CD4-positive, alpha-beta memory T cell (primary cell): Measurements from ENCODE around the gene EEFSEC. TPM values are rescaled to one million over a fixed set of nuclear protein-coding genes. Genes with fewer than 3 reads are reported as not detected.

Experiments
- CTCF ChIA-PET: fragments of 350-600 bp; sonication (Branson Sonifier 250); formaldehyde crosslinking; loops from one replicate; lab custom pipeline; 2021; ENCODE audit warnings: inconsistent platforms; ENCODE audit not compliant: partially characterized antibody; lab: Charles Lee
- POLR2A ChIA-PET: fragments of 350-600 bp; sonication (Branson Sonifier 250); formaldehyde crosslinking; loops from one replicate; lab custom pipeline; 2021; ENCODE audit not compliant: partially characterized antibody; lab: Charles Lee
- DNase-seq, 5 donors: peaks; one replicate each; pipeline versions ENCODE4 v3.0.0 to v3.0.0-alpha.2; 2020 to 2022; ENCODE audit warnings: mixed read lengths in 1 of 5
- H3K27ac ChIP-seq: one replicate; pipeline ENCODE4 v1.7.0; 2013; ENCODE audit warnings: low read depth, low read length
- H3K27me3 ChIP-seq: 2 replicates; pipeline ENCODE4 v1.7.0; 2013; ENCODE audit warnings: mild to moderate bottlenecking, low read length, moderate library complexity; ENCODE audit not compliant: insufficient read depth
- H3K36me3 ChIP-seq: 2 replicates; pipeline ENCODE4 v1.7.0; 2013; ENCODE audit warnings: mild to moderate bottlenecking, low read length, moderate library complexity; ENCODE audit not compliant: insufficient read depth
- H3K4me1 ChIP-seq: 2 replicates; pipeline ENCODE4 v1.7.0; 2013; ENCODE audit warnings: mild to moderate bottlenecking, low read length, moderate library complexity; ENCODE audit not compliant: insufficient read depth
- H3K4me3 ChIP-seq, 2 donors: one replicate each; pipeline ENCODE4 v1.7.0; 2013; ENCODE audit warnings: low read length in 2 of 2, mild to moderate bottlenecking in 1 of 2
- H3K9me3 ChIP-seq, 2 donors: one replicate each; pipeline ENCODE4 v1.7.0; 2013; ENCODE audit warnings: low read length in 2 of 2, control low read depth in 1 of 2; ENCODE audit not compliant: control insufficient read depth in 1 of 2
- H3K27ac Mint-ChIP-seq, 7 donors: one replicate each; pipeline ENCODE4 v1.8.0; 2020 to 2021; ENCODE audit warnings: mixed read lengths in 7 of 7, mild to moderate bottlenecking in 6 of 7, inconsistent platforms in 3 of 7, moderate library complexity in 3 of 7
- H3K27me3 Mint-ChIP-seq, 2 donors: one replicate each; pipeline ENCODE4 v1.8.0; 2020 to 2021; ENCODE audit warnings: mixed read lengths in 2 of 2
- H3K36me3 Mint-ChIP-seq, 2 donors: one replicate each; pipeline ENCODE4 v1.8.0; 2020 to 2021; ENCODE audit warnings: mixed read lengths in 2 of 2, inconsistent platforms in 1 of 2, mild to moderate bottlenecking in 1 of 2
- H3K4me1 Mint-ChIP-seq, 4 donors: one replicate each; pipeline ENCODE4 v1.8.0; 2020 to 2021; ENCODE audit warnings: mixed read lengths in 4 of 4, mild to moderate bottlenecking in 1 of 4
- H3K4me3 Mint-ChIP-seq, 8 donors: one replicate each; pipeline ENCODE4 v1.8.0; 2020 to 2021; ENCODE audit warnings: mixed read lengths in 8 of 8, mild to moderate bottlenecking in 7 of 8, moderate library complexity in 6 of 8, inconsistent platforms in 3 of 8
- H3K9me3 Mint-ChIP-seq, 8 donors: one replicate each; pipeline ENCODE4 v1.8.0; 2020 to 2021; ENCODE audit warnings: mixed read lengths in 8 of 8, mild to moderate bottlenecking in 5 of 8, inconsistent platforms in 3 of 8, moderate library complexity in 1 of 8
- intact Hi-C: fragments of 100-400 bp; cut with micrococcal nuclease; formaldehyde crosslinking; loops from one replicate; pipeline ENCODE4 v1.15.1; 2023
- polyA plus RNA-seq, 2 donors: library from polyadenylated mRNA; unstranded; fragments of 300-500 nt; fragmentation: Illumina TruSeq; gene quantifications; one replicate each; pipeline ENCODE4 v1.2.3, GENCODE V29; 2021
- total RNA-seq, 2 experiments: library from RNA; stranded (reverse); gene quantifications; one replicate each; pipeline ENCODE4 v1.2.3, GENCODE V29; 2021

The EEFSEC gene
- total and polyA plus RNA-seq, 4 experiments from 2014 or later, result 14.0 to 24.9 (median 17.1) TPM

- H3K4me3 Mint-ChIP-seq, result no peak overlapping the region
- DNase-seq, result no peak
Observed at GRCh38 chr3:128392021-128392420, 238.7 kb downstream of the EEFSEC start.

GRCh38 chr3:128392818-128393544 lies 239.7 kb downstream of the EEFSEC start:
- Histone ChIP-seq H3K4me1 (no peaks in the 10 kb centered on the region), H3K27ac (no peak overlapping the region), H3K27me3 (no peaks in the 10 kb centered on the region), H3K36me3 (no peaks in the 10 kb centered on the region), H3K4me3 (no peak overlapping the region), H3K9me3 (no peaks in the 10 kb centered on the region)
- Mint-ChIP-seq H3K4me1 (peaks cover 0 to 3% (median 1%) of the 10 kb centered on the region in 4 donors), H3K27me3 (no peaks in the 10 kb centered on the region), H3K36me3 (peaks cover 0 to 5% of the 10 kb centered on the region in 2 donors), H3K9me3 (no peaks in the 10 kb centered on the region), H3K4me3 (no peak overlapping the region), H3K27ac (no peak overlapping the region)
- intact Hi-C loops, result no loop called here
- ChIA-PET POLR2A (no interaction called here), CTCF (no interaction called here)
- no peak for DNase-seq

More at GRCh38 chr3:128392021-128392420, 238.7 kb downstream of the EEFSEC start:
- ChIA-PET CTCF (no interaction called here), POLR2A (no interaction called here)
- Mint-ChIP-seq H3K4me1 (peaks cover 0 to 3% (median 1%) of the 10 kb centered on the region in 4 donors), H3K9me3 (no peaks in the 10 kb centered on the region), H3K36me3 (peaks cover 2 to 5% of the 10 kb centered on the region in 2 donors), H3K27ac (no peak overlapping the region), H3K27me3 (no peaks in the 10 kb centered on the region)
- Histone ChIP-seq H3K27me3 (no peaks in the 10 kb centered on the region), H3K27ac (no peak overlapping the region), H3K4me3 (no peak overlapping the region), H3K9me3 (no peaks in the 10 kb centered on the region), H3K4me1 (no peaks in the 10 kb centered on the region), H3K36me3 (no peaks in the 10 kb centered on the region)
- intact Hi-C loops, result no loop called here

GRCh38 chr3:128394033-128394432 lies 240.8 kb downstream of the EEFSEC start:
- DNase-seq, result no peak
- Histone ChIP-seq H3K4me3 (no peak overlapping the region), H3K27ac (no peak overlapping the region), H3K27me3 (no peaks in the 10 kb centered on the region), H3K36me3 (no peaks in the 10 kb centered on the region), H3K4me1 (no peaks in the 10 kb centered on the region), H3K9me3 (no peaks in the 10 kb centered on the region)
- intact Hi-C loops, result no loop called here
- CTCF ChIA-PET, result no interaction called here
- POLR2A ChIA-PET, result no interaction called here
- Mint-ChIP-seq H3K4me3 (no peak overlapping the region), H3K36me3 (peaks cover 0 to 5% of the 10 kb centered on the region in 2 donors), H3K9me3 (no peaks in the 10 kb centered on the region), H3K27me3 (no peaks in the 10 kb centered on the region), H3K27ac (no peak overlapping the region), H3K4me1 (peaks cover 0 to 3% (median 1%) of the 10 kb centered on the region in 4 donors)

- H3K9me3 ChIP-seq, result no peaks in the 10 kb centered on the region
- POLR2A ChIA-PET, result no interaction called here
- H3K9me3 Mint-ChIP-seq, result no peaks in the 10 kb centered on the region
- no peak overlapping the region for H3K4me3 Mint-ChIP-seq
- no peaks in the 10 kb centered on the region for H3K27me3 ChIP-seq
- peak overlapping the region in 1 of 7 donors; percentile 17 for H3K27ac Mint-ChIP-seq
- CTCF ChIA-PET, result interaction anchor here (1.3 kb wide), 1 partner anchor 31 kb away, joined by 3 read pairs; no protein-coding TSS in a partner anchor
- no peaks in the 10 kb centered on the region for H3K36me3 ChIP-seq
- no peak for DNase-seq
- H3K4me1 Mint-ChIP-seq, result peaks cover 0 to 2% (median 1%) of the 10 kb centered on the region in 4 donors
- no peaks in the 10 kb centered on the region for H3K4me1 ChIP-seq
- no peak overlapping the region for H3K27ac ChIP-seq
- peaks cover 0 to 5% of the 10 kb centered on the region in 2 donors for H3K36me3 Mint-ChIP-seq
- H3K4me3 ChIP-seq, result no peak overlapping the region
- intact Hi-C loops, result no loop called here
- H3K27me3 Mint-ChIP-seq, result no peaks in the 10 kb centered on the region
Observed at GRCh38 chr3:128395046-128395445, 241.8 kb downstream of the EEFSEC start.

- no peaks in the 10 kb centered on the region for H3K4me1 ChIP-seq
- H3K9me3 Mint-ChIP-seq, result no peaks in the 10 kb centered on the region
- no peaks in the 10 kb centered on the region for H3K36me3 ChIP-seq
- DNase-seq, result no peak
- H3K36me3 Mint-ChIP-seq, result peaks cover 0 to 4% of the 10 kb centered on the region in 2 donors
- H3K4me3 ChIP-seq, result no peak overlapping the region
- H3K27ac ChIP-seq, result no peak overlapping the region
- H3K9me3 ChIP-seq, result no peaks in the 10 kb centered on the region
- intact Hi-C loops, result no loop called here
- no peaks in the 10 kb centered on the region for H3K27me3 ChIP-seq
- peak overlapping the region in 1 of 7 donors; percentile 43 for H3K27ac Mint-ChIP-seq
- no peaks in the 10 kb centered on the region for H3K27me3 Mint-ChIP-seq
- ChIA-PET CTCF (interaction anchor here (1.3 kb wide), 1 partner anchor 30 kb away, joined by 3 read pairs; no protein-coding TSS in a partner anchor), POLR2A (no interaction called here)
- H3K4me3 Mint-ChIP-seq, result no peak overlapping the region
- H3K4me1 Mint-ChIP-seq, result peaks cover 0 to 1% (median 0%) of the 10 kb centered on the region in 4 donors
Observed at GRCh38 chr3:128395500-128396162, 242.3 kb downstream of the EEFSEC start.

- DNase-seq, result no peak
- CTCF ChIA-PET, result no interaction called here
- Histone ChIP-seq H3K4me3 (no peak overlapping the region), H3K27me3 (no peaks in the 10 kb centered on the region), H3K27ac (no peak overlapping the region), H3K36me3 (no peaks in the 10 kb centered on the region), H3K9me3 (no peaks in the 10 kb centered on the region), H3K4me1 (no peaks in the 10 kb centered on the region)
- POLR2A ChIA-PET, result no interaction called here
- intact Hi-C loops, result no loop called here
- peaks cover 0 to 4% of the 10 kb centered on the region in 2 donors for H3K36me3 Mint-ChIP-seq
- H3K9me3 Mint-ChIP-seq, result no peaks in the 10 kb centered on the region
- no peaks in the 10 kb centered on the region for H3K27me3 Mint-ChIP-seq
- H3K4me3 Mint-ChIP-seq, result no peak overlapping the region
- peak overlapping the region in 1 of 7 donors; percentile 63 for H3K27ac Mint-ChIP-seq
- H3K4me1 Mint-ChIP-seq, result no peaks in the 10 kb centered on the region
Observed at GRCh38 chr3:128397484-128397883, 244.2 kb downstream of the EEFSEC start.

- no peak for DNase-seq
- Mint-ChIP-seq H3K4me1 (no peaks in the 10 kb centered on the region), H3K27ac (no peak overlapping the region), H3K4me3 (no peak overlapping the region), H3K9me3 (no peaks in the 10 kb centered on the region), H3K36me3 (peaks cover 0 to 4% of the 10 kb centered on the region in 2 donors), H3K27me3 (no peaks in the 10 kb centered on the region)
- ChIA-PET POLR2A (no interaction called here), CTCF (no interaction called here)
- Histone ChIP-seq H3K4me1 (no peaks in the 10 kb centered on the region), H3K36me3 (no peaks in the 10 kb centered on the region), H3K9me3 (no peaks in the 10 kb centered on the region), H3K4me3 (no peak overlapping the region), H3K27me3 (no peaks in the 10 kb centered on the region), H3K27ac (no peak overlapping the region)
- intact Hi-C loops, result no loop called here
Observed at GRCh38 chr3:128398586-128398985, 245.3 kb downstream of the EEFSEC start.
